Measurements from ENCODE around the gene SLC12A5.

The SLC12A5 gene

GRCh38 chr20:46071573-46071972 is 42.6 kb downstream of the SLC12A5 start:
- TF ChIP-seq FOXP2 (optimal IDR thresholded peaks at IDR 0.05; ENCODE audit: borderline replicate concordance, extremely low read depth, extremely low read length, insufficient read depth) (no peak), TAF1 (IDR thresholded peaks at IDR 0.05; ENCODE audit: borderline replicate concordance, insufficient read depth, low read length) (no peak), SIN3A (IDR thresholded peaks at IDR 0.05; ENCODE audit: borderline replicate concordance, insufficient read depth, low read length) (no peak), POLR2AphosphoS5 (IDR thresholded peaks at IDR 0.05; ENCODE audit: low read depth, low read length) (no peak), REST (IDR thresholded peaks at IDR 0.05; ENCODE audit: insufficient read depth in 1 of 2, low read depth in 2 of 2, low read length in 2 of 2) (no peak)

- TF ChIP-seq TAF1 (IDR thresholded peaks at IDR 0.05; ENCODE audit: borderline replicate concordance, insufficient read depth, low read length): no peak
- TF ChIP-seq SIN3A (IDR thresholded peaks at IDR 0.05; ENCODE audit: borderline replicate concordance, insufficient read depth, low read length): no peak
- no peak for TF ChIP-seq POLR2AphosphoS5 (IDR thresholded peaks at IDR 0.05; ENCODE audit: low read depth, low read length)
- no peak for TF ChIP-seq FOXP2 (optimal IDR thresholded peaks at IDR 0.05; ENCODE audit: borderline replicate concordance, extremely low read depth, extremely low read length, insufficient read depth)
- TF ChIP-seq REST (IDR thresholded peaks at IDR 0.05; ENCODE audit: insufficient read depth in 1 of 2, low read depth in 2 of 2, low read length in 2 of 2): no peak
Measured at GRCh38 chr20:46073024-46073423, 44.0 kb downstream of the SLC12A5 start.

GRCh38 chr20:46073443-46073842 is 44.4 kb downstream of the SLC12A5 start:
- TF ChIP-seq FOXP2 (optimal IDR thresholded peaks at IDR 0.05; ENCODE audit: borderline replicate concordance, extremely low read depth, extremely low read length, insufficient read depth) (no peak), SIN3A (IDR thresholded peaks at IDR 0.05; ENCODE audit: borderline replicate concordance, insufficient read depth, low read length) (no peak), TAF1 (IDR thresholded peaks at IDR 0.05; ENCODE audit: borderline replicate concordance, insufficient read depth, low read length) (no peak), POLR2AphosphoS5 (IDR thresholded peaks at IDR 0.05; ENCODE audit: low read depth, low read length) (no peak), REST (IDR thresholded peaks at IDR 0.05; ENCODE audit: insufficient read depth in 1 of 2, low read depth in 2 of 2, low read length in 2 of 2) (no peak)

GRCh38 chr20:46074006-46074405 is 45.0 kb downstream of the SLC12A5 start:
- TF ChIP-seq POLR2AphosphoS5 (IDR thresholded peaks at IDR 0.05; ENCODE audit: low read depth, low read length) (no peak), SIN3A (IDR thresholded peaks at IDR 0.05; ENCODE audit: borderline replicate concordance, insufficient read depth, low read length) (no peak), FOXP2 (optimal IDR thresholded peaks at IDR 0.05; ENCODE audit: borderline replicate concordance, extremely low read depth, extremely low read length, insufficient read depth) (no peak), REST (IDR thresholded peaks at IDR 0.05; ENCODE audit: insufficient read depth in 1 of 2, low read depth in 2 of 2, low read length in 2 of 2) (no peak), TAF1 (IDR thresholded peaks at IDR 0.05; ENCODE audit: borderline replicate concordance, insufficient read depth, low read length) (no peak)

- TF ChIP-seq POLR2AphosphoS5 (IDR thresholded peaks at IDR 0.05; ENCODE audit: low read depth, low read length) (no peak), TAF1 (IDR thresholded peaks at IDR 0.05; ENCODE audit: borderline replicate concordance, insufficient read depth, low read length) (no peak), REST (IDR thresholded peaks at IDR 0.05; ENCODE audit: insufficient read depth in 1 of 2, low read depth in 2 of 2, low read length in 2 of 2) (no peak), SIN3A (IDR thresholded peaks at IDR 0.05; ENCODE audit: borderline replicate concordance, insufficient read depth, low read length) (no peak), FOXP2 (optimal IDR thresholded peaks at IDR 0.05; ENCODE audit: borderline replicate concordance, extremely low read depth, extremely low read length, insufficient read depth) (no peak)
Measured at GRCh38 chr20:46076806-46077205, 47.8 kb downstream of the SLC12A5 start.
